ENCODE data around the gene ME3.

The ME3 gene

DNA sequence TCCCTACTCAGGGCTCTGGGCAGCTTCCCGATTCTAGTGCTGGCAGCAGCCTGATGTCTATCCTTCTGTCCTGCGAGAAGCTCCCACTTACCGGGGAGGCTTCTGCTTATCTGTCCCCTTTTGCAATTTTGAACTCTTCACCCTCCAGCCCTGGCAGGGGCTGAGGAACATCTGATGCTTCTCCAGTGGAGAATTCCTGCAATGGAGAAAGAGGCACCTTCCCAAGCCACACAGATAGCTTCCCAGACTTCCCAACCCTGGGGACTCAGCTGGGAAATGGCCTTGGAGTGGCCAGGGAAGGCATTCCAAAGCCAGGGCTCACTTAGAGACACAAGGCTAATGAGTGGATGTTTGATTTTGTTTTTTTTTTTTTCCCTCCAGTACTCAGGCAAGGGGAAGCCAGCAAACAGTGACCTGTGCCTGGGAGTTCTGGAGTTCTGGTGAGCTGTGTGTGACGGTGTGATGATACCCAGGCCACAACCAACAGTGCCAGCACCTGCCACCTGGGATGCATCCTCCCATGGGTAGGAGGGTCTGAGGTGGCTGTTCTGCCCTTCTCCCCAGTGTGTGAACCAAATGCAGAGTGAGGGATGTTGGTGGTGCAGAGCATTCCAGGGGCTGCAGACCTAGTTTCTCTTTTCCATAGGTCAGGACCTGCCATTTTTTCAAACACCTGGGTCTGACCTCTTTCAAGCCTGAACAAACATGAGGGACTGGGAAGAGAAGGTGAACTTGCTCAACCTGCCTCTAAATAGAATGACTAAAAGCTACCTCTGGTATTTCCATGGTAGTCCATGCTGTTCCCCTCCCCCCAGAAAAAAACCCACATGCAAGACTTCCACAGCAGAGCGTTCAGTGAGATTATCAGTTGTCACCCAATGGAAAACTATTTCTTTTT lies 202.7 kb downstream of the ME3 start:
- H3K27ac ChIP-seq, result no peak overlapping the region
- TF ChIP-seq, protein P1, sequence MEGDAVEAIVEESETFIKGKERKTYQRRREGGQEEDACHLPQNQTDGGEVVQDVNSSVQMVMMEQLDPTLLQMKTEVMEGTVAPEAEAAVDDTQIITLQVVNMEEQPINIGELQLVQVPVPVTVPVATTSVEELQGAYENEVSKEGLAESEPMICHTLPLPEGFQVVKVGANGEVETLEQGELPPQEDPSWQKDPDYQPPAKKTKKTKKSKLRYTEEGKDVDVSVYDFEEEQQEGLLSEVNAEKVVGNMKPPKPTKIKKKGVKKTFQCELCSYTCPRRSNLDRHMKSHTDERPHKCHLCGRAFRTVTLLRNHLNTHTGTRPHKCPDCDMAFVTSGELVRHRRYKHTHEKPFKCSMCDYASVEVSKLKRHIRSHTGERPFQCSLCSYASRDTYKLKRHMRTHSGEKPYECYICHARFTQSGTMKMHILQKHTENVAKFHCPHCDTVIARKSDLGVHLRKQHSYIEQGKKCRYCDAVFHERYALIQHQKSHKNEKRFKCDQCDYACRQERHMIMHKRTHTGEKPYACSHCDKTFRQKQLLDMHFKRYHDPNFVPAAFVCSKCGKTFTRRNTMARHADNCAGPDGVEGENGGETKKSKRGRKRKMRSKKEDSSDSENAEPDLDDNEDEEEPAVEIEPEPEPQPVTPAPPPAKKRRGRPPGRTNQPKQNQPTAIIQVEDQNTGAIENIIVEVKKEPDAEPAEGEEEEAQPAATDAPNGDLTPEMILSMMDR (conservative IDR thresholded peaks at IDR 0.05), result no peak

DNA sequence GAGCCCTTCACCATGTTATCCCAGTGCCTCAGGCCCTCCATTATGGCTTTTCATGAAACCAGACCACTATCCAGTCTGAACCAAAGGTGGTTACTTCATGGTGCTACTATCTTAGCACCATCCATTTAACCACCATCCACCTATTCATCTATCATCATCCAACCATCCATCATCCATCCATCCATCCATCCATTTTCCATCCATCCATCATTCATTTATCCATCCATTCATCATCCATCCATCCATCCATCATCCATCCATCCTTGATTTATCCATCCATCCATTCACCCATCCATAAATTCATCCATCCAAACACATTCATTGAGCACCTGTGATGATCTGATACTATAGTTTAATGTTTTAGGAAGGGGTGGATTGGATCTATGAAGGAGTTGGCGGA lies 204.2 kb downstream of the ME3 start:
- TF ChIP-seq, protein P1 (conservative IDR thresholded peaks at IDR 0.05), result no peak
- no peak overlapping the region for H3K27ac ChIP-seq

DNA sequence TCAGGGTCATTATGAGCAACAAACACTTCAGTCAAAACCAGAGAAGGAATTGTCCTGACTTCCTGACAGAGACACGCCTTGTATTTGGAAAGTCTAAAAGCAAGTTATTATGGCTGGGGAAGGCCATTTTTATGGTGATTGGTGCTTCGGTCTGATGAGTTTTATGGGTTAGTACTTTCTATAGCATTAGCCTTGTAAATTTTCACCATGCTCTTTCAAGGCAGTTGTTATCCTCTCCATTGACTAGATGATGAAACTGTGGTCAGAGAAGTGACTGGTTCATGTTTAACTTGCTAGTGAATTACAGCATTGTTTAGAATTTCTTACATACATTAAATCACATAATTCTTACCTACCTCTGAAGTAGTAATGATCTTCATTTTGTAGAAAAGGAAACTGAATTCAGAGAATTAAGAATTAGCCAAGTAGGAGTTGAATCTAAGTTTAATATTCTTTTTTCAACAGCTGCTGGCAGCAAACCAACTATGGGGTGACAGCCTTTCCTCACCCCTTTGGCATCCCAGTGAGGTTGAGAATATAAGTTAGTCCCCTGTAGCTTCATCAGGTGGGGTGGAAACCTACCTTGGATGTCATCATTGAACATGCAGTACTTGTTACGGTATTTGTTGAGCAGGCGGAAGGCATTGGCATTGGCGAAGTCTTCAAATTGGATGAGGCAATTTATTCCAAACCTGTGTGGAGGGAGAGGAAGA lies 207.8 kb downstream of the ME3 start:
- peak overlapping the region; percentile 16; the same call in 1 of the 2 replicates for H3K27ac ChIP-seq
- TF ChIP-seq, protein P1 (conservative IDR thresholded peaks at IDR 0.05), result no peak

DNA sequence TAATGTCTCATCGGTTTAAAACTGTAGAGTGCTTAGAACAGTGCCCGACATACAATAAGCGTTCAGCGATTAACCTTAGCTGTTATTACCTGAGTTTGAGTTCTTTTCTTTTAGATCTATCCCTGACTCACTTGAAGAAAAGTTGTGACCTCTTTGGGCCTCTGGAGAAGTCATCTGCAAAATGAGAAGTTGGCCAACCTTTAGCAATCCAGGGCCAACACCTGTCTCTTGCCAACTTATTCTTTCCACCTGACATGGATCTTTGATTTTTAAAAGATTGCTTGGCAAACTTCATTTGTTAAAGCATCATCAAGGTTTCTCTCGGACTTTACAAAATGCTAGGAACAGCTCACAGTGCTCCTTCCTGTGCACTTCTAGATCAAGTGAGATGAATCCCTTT lies 208.5 kb downstream of the ME3 start:
- peak overlapping the region; percentile 12; the same call in 1 of the 2 replicates for H3K27ac ChIP-seq
- TF ChIP-seq, protein P1 (conservative IDR thresholded peaks at IDR 0.05), result no peak

DNA sequence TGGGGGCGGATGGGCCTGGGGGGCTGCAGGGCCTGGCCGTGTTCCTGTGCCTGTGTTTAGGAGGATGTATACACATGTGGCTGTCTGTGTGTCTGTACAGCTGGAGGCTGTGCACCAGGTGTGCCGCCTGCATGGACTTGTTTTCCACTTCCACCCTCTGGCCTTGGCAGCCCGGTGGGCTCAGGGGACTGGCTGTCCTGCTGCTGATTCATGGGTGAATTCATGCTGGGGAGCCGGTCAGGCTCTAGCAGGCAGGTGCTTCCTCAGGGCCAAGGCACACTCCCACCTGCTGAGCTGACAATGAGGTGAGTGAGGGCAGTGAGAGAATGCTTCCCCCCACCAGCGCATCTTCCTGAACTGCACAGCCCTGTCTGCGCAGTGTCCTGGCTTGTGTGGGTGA lies 209.3 kb downstream of the ME3 start:
- TF ChIP-seq, protein P1 (conservative IDR thresholded peaks at IDR 0.05), result no peak
- H3K27ac ChIP-seq, result no peak overlapping the region

DNA sequence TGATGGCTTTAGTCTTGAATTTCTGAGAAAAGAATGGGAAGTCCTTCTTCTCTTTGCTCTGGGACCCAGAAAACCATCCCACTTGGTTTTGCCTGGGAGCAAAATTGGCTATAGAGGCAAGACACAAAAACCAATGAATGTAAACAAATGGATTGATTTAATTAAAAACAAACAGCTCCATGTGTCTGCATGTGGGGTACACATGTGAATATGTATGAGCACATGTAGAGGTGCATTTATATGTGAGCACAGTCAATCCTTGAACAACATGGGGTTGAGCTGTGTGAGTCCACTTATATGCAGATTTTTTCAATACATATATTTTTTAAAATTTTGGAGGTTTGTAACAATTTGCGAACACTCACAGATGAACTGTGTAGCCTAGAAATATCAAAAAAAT lies 210.5 kb downstream of the ME3 start:
- no peak overlapping the region for H3K27ac ChIP-seq
- TF ChIP-seq, protein P1 (conservative IDR thresholded peaks at IDR 0.05), result no peak

Measured in VCaP (cell line).